Activated CD4-positive, alpha-beta T cell treated with anti-CD3 and anti-CD28 coated beads for 36 hours (primary cell): ENCODE results near the gene SUPT3H. TPM values are rescaled to one million over a fixed set of nuclear protein-coding genes. Genes with fewer than 3 reads are reported as not detected.

Experiments used
- ATAC-seq: fragments of 200-7000 bp; cut with Tn5 transposase; one replicate; pipeline ENCODE4 v1.10.0; 2021; ENCODE audit warnings: mild to moderate bottlenecking, moderate library complexity
- CTCF ChIA-PET: fragments of 350-600 bp; sonication (Branson Sonifier 250); formaldehyde crosslinking; loops from one replicate; lab custom pipeline; 2021; ENCODE audit warnings: antibody characterized with exemption; lab: Charles Lee
- POLR2A ChIA-PET: fragments of 350-600 bp; sonication (Branson Sonifier 250); formaldehyde crosslinking; loops from one replicate; lab custom pipeline; 2021; ENCODE audit warnings: antibody characterized with exemption, inconsistent platforms; lab: Charles Lee
- DNase-seq: peaks from one replicate; pipeline ENCODE4 v3.0.0-alpha.2; 2020
- H3K27ac Mint-ChIP-seq: one replicate; pipeline ENCODE4 v1.8.0; 2021; ENCODE audit warnings: mixed read lengths
- H3K27me3 Mint-ChIP-seq: one replicate; pipeline ENCODE4 v1.8.0; 2021; ENCODE audit warnings: mixed read lengths
- H3K36me3 Mint-ChIP-seq: one replicate; pipeline ENCODE4 v1.8.0; 2021; ENCODE audit warnings: low read depth, mixed read lengths
- H3K4me1 Mint-ChIP-seq: one replicate; pipeline ENCODE4 v1.8.0; 2021; ENCODE audit warnings: mixed read lengths
- H3K4me3 Mint-ChIP-seq: one replicate; pipeline ENCODE4 v1.8.0; 2021; ENCODE audit warnings: mild to moderate bottlenecking, moderate library complexity, mixed read lengths
- H3K9me3 Mint-ChIP-seq: one replicate; pipeline ENCODE4 v1.8.0; 2021; ENCODE audit warnings: low read depth, mixed read lengths
- intact Hi-C, 2 experiments: fragments of 100-400 bp; cut with DNase I in 1 of 2; cut with micrococcal nuclease in 1 of 2; formaldehyde crosslinking; loops; one replicate each; pipeline versions ENCODE4 v1.14.2 to v1.15.1; 2022 to 2024; cut with DNase I, micrococcal nuclease
- total RNA-seq, 2 experiments: library from RNA; stranded (reverse); gene quantifications; one replicate each; pipeline ENCODE4 v1.2.3, GENCODE V29; 2021

SUPT3H gene
- total RNA-seq, 2 experiments from 2014 or later: 15.5 TPM

- intact Hi-C loops: no loop called here
- H3K27me3 Mint-ChIP-seq: no peaks in the 10 kb centered on the region
- no peak overlapping the region for H3K4me3 Mint-ChIP-seq
- peaks cover 47% of the 10 kb centered on the region for H3K36me3 Mint-ChIP-seq
- ChIA-PET CTCF (no interaction called here), POLR2A (no interaction called here)
- ATAC-seq: no peak
- peaks cover 24% of the 10 kb centered on the region for H3K9me3 Mint-ChIP-seq
- no peak for DNase-seq
- no peak overlapping the region for H3K27ac Mint-ChIP-seq
- peaks cover 11% of the 10 kb centered on the region for H3K4me1 Mint-ChIP-seq
Measured at GRCh38 chr6:44949596-44950201, 428.0 kb downstream of the SUPT3H start.

- no peak for DNase-seq
- Mint-ChIP-seq H3K27me3 (no peaks in the 10 kb centered on the region), H3K27ac (no peak overlapping the region), H3K36me3 (peaks cover 42% of the 10 kb centered on the region), H3K9me3 (peaks cover 31% of the 10 kb centered on the region), H3K4me3 (no peak overlapping the region), H3K4me1 (peaks cover 23% of the 10 kb centered on the region)
- ChIA-PET POLR2A (no interaction called here), CTCF (no interaction called here)
- ATAC-seq: no peak
- intact Hi-C loops: no loop called here
Measured at GRCh38 chr6:44943541-44943940, 434.2 kb downstream of the SUPT3H start.

GRCh38 chr6:44942798-44943197 is 434.9 kb downstream of the SUPT3H start:
- Mint-ChIP-seq H3K4me3 (no peak overlapping the region), H3K4me1 (peaks cover 23% of the 10 kb centered on the region), H3K27me3 (no peaks in the 10 kb centered on the region), H3K27ac (no peak overlapping the region), H3K36me3 (peaks cover 40% of the 10 kb centered on the region), H3K9me3 (peaks cover 31% of the 10 kb centered on the region)
- ChIA-PET CTCF (interaction anchor here (0.7 kb wide), 1 partner anchor 70 kb away, joined by 3 read pairs; no protein-coding TSS in a partner anchor), POLR2A (no interaction called here)
- ATAC-seq: no peak
- intact Hi-C loops: no loop called here
- no peak for DNase-seq

- no peak for DNase-seq
- Mint-ChIP-seq H3K4me1 (peaks cover 25% of the 10 kb centered on the region), H3K4me3 (no peak overlapping the region), H3K9me3 (peaks cover 31% of the 10 kb centered on the region), H3K36me3 (peaks cover 40% of the 10 kb centered on the region), H3K27ac (no peak overlapping the region), H3K27me3 (no peaks in the 10 kb centered on the region)
- ChIA-PET POLR2A (no interaction called here), CTCF (interaction anchor here (0.7 kb wide), 1 partner anchor 70 kb away, joined by 3 read pairs; no protein-coding TSS in a partner anchor)
- intact Hi-C loops: no loop called here
- no peak for ATAC-seq
Measured at GRCh38 chr6:44942201-44942600, 435.5 kb downstream of the SUPT3H start.

- peaks cover 30% of the 10 kb centered on the region for H3K36me3 Mint-ChIP-seq
- H3K9me3 Mint-ChIP-seq: peaks cover 25% of the 10 kb centered on the region
- DNase-seq (no peak), ATAC-seq (no peak)
- ChIA-PET CTCF (no interaction called here), POLR2A (no interaction called here)
- intact Hi-C loops: no loop called here
- peaks cover 38% of the 10 kb centered on the region for H3K4me1 Mint-ChIP-seq
- no peaks in the 10 kb centered on the region for H3K27me3 Mint-ChIP-seq
- no peak overlapping the region for H3K27ac Mint-ChIP-seq
- H3K4me3 Mint-ChIP-seq: no peak overlapping the region
Measured at GRCh38 chr6:44940367-44940766, 437.4 kb downstream of the SUPT3H start.

- POLR2A ChIA-PET: interaction anchor here (0.6 kb wide), 1 partner anchor 866 kb away, joined by 3 read pairs; no protein-coding TSS in a partner anchor
- Mint-ChIP-seq H3K4me3 (no peak overlapping the region), H3K4me1 (peaks cover 45% of the 10 kb centered on the region)
Measured at GRCh38 chr6:44935693-44936300, 441.9 kb downstream of the SUPT3H start.

GRCh38 chr6:44933108-44933507 is 444.6 kb downstream of the SUPT3H start:
- intact Hi-C loops: loop anchor here (1.0 to 10.0 kb wide), 8 partner anchors 44 to 1082 kb away; partner anchors contain the start of genes CLIC5 (in 1 of the 2) and SUPT3H (in 1 of the 2)
- Mint-ChIP-seq H3K4me1 (peaks cover 51% of the 10 kb centered on the region), H3K27me3 (no peaks in the 10 kb centered on the region), H3K36me3 (peaks cover 10% of the 10 kb centered on the region), H3K27ac (peak overlapping the region; percentile 81), H3K4me3 (peak overlapping the region; percentile 67), H3K9me3 (no peaks in the 10 kb centered on the region)
- ChIA-PET POLR2A (interaction anchor here (0.7 kb wide), 2 partner anchors 20 to 106 kb away, joined by 3 read pairs; no protein-coding TSS in a partner anchor), CTCF (interaction anchor here (0.7 to 0.8 kb wide), 3 partner anchors 8 to 1102 kb away, joined by 3 read pairs; no protein-coding TSS in a partner anchor)
- DNase-seq: no peak
- ATAC-seq: peak; percentile 31

More at GRCh38 chr6:44935693-44936300, 441.9 kb downstream of the SUPT3H start:
- DNase-seq: no peak
- Mint-ChIP-seq H3K27ac (peak overlapping the region; percentile 72), H3K27me3 (no peaks in the 10 kb centered on the region), H3K36me3 (peaks cover 17% of the 10 kb centered on the region), H3K9me3 (peaks cover 15% of the 10 kb centered on the region)
- ATAC-seq: peak; percentile 78
- intact Hi-C loops: loop anchor here (1.0 to 10.0 kb wide), 6 partner anchors 12 to 1079 kb away; partner anchors contain the start of gene CLIC5 (in 1 of the 2)
- CTCF ChIA-PET: interaction anchor here (0.8 kb wide), 1 partner anchor 8 kb away, joined by 3 read pairs; no protein-coding TSS in a partner anchor

GRCh38 chr6:44932651-44933091 is 445.1 kb downstream of the SUPT3H start:
- Mint-ChIP-seq H3K36me3 (peaks cover 12% of the 10 kb centered on the region), H3K4me1 (peaks cover 52% of the 10 kb centered on the region), H3K27ac (peak overlapping the region; percentile 81), H3K4me3 (peak overlapping the region; percentile 67), H3K27me3 (no peaks in the 10 kb centered on the region), H3K9me3 (no peaks in the 10 kb centered on the region)
- ATAC-seq: peak; percentile 42
- CTCF ChIA-PET: interaction anchor here (0.7 to 0.8 kb wide), 2 partner anchors 270 to 1102 kb away, joined by 3 read pairs; no protein-coding TSS in a partner anchor
- intact Hi-C loops: loop anchor here (1.0 to 10.0 kb wide), 8 partner anchors 44 to 1082 kb away; partner anchors contain the start of genes CLIC5 (in 1 of the 2) and SUPT3H (in 1 of the 2)
- DNase-seq: peak; percentile 55
- POLR2A ChIA-PET: no interaction called here

GRCh38 chr6:44931385-44931784 is 446.3 kb downstream of the SUPT3H start:
- no peaks in the 10 kb centered on the region for H3K9me3 Mint-ChIP-seq
- CTCF ChIA-PET: interaction anchor here (1.1 kb wide), 1 partner anchor 11 kb away, joined by 3 read pairs; no protein-coding TSS in a partner anchor
- ATAC-seq (no peak), DNase-seq (no peak)
- H3K36me3 Mint-ChIP-seq: peaks cover 9% of the 10 kb centered on the region
- no peak overlapping the region for H3K4me3 Mint-ChIP-seq
- POLR2A ChIA-PET: no interaction called here
- intact Hi-C loops: loop anchor here in 1 of 2 experiments (5.0 to 10.0 kb wide), 6 partner anchors 231 to 1083 kb away; partner anchors contain the start of genes CLIC5 and SUPT3H
- no peaks in the 10 kb centered on the region for H3K27me3 Mint-ChIP-seq
- peaks cover 45% of the 10 kb centered on the region for H3K4me1 Mint-ChIP-seq
- peak overlapping the region; percentile 67 for H3K27ac Mint-ChIP-seq

- CTCF ChIA-PET: no interaction called here
- Mint-ChIP-seq H3K27me3 (no peaks in the 10 kb centered on the region), H3K36me3 (peaks cover 9% of the 10 kb centered on the region), H3K4me3 (no peak overlapping the region), H3K4me1 (peaks cover 48% of the 10 kb centered on the region), H3K27ac (no peak overlapping the region), H3K9me3 (no peaks in the 10 kb centered on the region)
- DNase-seq (no peak), ATAC-seq (no peak)
- intact Hi-C loops: loop anchor here in 1 of 2 experiments (10.0 kb wide), 1 partner anchor 788 kb away; no protein-coding TSS in a partner anchor
- POLR2A ChIA-PET: no interaction called here
Measured at GRCh38 chr6:44926556-44926955, 451.2 kb downstream of the SUPT3H start.

GRCh38 chr6:44925100-44925739 is 452.5 kb downstream of the SUPT3H start:
- DNase-seq (peak; percentile 22), ATAC-seq (peak; percentile 76)
- Mint-ChIP-seq H3K4me1 (peaks cover 49% of the 10 kb centered on the region), H3K4me3 (no peak overlapping the region), H3K27me3 (no peaks in the 10 kb centered on the region), H3K27ac (peak overlapping the region; percentile 13), H3K36me3 (peaks cover 6% of the 10 kb centered on the region), H3K9me3 (no peaks in the 10 kb centered on the region)
- intact Hi-C loops: loop anchor here in 1 of 2 experiments (10.0 kb wide), 1 partner anchor 790 kb away; no protein-coding TSS in a partner anchor
- ChIA-PET CTCF (interaction anchor here (0.7 kb wide), 1 partner anchor 8 kb away, joined by 3 read pairs; no protein-coding TSS in a partner anchor), POLR2A (no interaction called here)
